ENCODE measurements around the gene KRAS.

KRAS gene

DNA sequence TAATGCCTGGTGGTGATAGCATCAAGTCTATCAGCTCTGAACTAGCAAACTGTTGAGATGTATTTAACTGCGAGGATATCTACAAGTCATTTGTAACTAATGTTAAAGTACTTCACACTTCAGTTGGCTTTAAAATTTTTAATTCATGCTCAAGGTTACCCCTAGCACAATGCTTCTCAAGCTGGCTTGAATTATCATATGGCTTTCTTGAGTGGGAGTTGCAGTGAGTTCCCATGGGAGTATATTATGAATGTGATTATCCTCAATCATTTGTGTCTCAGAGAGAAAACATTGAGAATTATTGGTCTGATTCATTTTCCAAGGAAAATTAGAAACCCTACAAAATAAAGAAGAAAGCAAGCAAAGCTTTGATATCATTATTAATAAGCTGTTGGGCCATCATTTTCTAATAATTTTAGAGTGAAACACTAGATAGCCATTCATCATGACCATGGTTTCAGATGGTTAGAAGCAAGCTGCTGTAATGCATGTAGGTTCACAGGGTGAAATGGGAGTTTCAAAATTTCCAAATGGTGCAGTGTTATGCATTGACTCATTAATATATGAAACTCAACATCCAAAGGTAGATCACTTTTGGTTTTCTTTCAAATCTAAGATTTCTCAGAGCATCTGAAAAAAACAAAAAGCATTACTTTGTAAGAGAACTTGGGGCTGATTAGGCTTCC is 11.8 kb upstream of the KRAS start:
- Mint-ChIP-seq H3K4me1 (peaks cover under 1% of the 10 kb centered on the region), H3K27me3 (ENCODE audit: low read depth, poor library complexity) (peaks cover 2% of the 10 kb centered on the region), H3K27ac (no peak overlapping the region), H3K36me3 (ENCODE audit: low read depth) (no peaks in the 10 kb centered on the region), H3K9me3 (peaks cover 7% of the 10 kb centered on the region), H3K4me3 (no peak overlapping the region)
- TF ChIP-seq, protein P1, sequence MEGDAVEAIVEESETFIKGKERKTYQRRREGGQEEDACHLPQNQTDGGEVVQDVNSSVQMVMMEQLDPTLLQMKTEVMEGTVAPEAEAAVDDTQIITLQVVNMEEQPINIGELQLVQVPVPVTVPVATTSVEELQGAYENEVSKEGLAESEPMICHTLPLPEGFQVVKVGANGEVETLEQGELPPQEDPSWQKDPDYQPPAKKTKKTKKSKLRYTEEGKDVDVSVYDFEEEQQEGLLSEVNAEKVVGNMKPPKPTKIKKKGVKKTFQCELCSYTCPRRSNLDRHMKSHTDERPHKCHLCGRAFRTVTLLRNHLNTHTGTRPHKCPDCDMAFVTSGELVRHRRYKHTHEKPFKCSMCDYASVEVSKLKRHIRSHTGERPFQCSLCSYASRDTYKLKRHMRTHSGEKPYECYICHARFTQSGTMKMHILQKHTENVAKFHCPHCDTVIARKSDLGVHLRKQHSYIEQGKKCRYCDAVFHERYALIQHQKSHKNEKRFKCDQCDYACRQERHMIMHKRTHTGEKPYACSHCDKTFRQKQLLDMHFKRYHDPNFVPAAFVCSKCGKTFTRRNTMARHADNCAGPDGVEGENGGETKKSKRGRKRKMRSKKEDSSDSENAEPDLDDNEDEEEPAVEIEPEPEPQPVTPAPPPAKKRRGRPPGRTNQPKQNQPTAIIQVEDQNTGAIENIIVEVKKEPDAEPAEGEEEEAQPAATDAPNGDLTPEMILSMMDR (IDR thresholded peaks at IDR 0.05): no peak
- DNase-seq: no peak

- no peak overlapping the region for H3K27ac Mint-ChIP-seq
- peaks cover 23% of the 10 kb centered on the region for H3K4me1 Mint-ChIP-seq
- H3K36me3 Mint-ChIP-seq (ENCODE audit: low read depth): no peaks in the 10 kb centered on the region
- peaks cover 7% of the 10 kb centered on the region for H3K27me3 Mint-ChIP-seq (ENCODE audit: low read depth, poor library complexity)
- TF ChIP-seq, protein P1 (IDR thresholded peaks at IDR 0.05): no peak
- H3K9me3 Mint-ChIP-seq: peaks cover 7% of the 10 kb centered on the region
- DNase-seq: no peak
- H3K4me3 Mint-ChIP-seq: no peak overlapping the region
Measured at GRCh38 chr12:25257590-25258324, 7.0 kb upstream of the KRAS start.

- H3K4me1 Mint-ChIP-seq: peaks cover 33% of the 10 kb centered on the region
- no peak overlapping the region for H3K4me3 Mint-ChIP-seq
- H3K27ac Mint-ChIP-seq: no peak overlapping the region
- no peaks in the 10 kb centered on the region for H3K36me3 Mint-ChIP-seq (ENCODE audit: low read depth)
- peaks cover 7% of the 10 kb centered on the region for H3K9me3 Mint-ChIP-seq
- no peak for DNase-seq
- H3K27me3 Mint-ChIP-seq (ENCODE audit: low read depth, poor library complexity): peaks cover 7% of the 10 kb centered on the region
- TF ChIP-seq, protein P1 (IDR thresholded peaks at IDR 0.05): no peak
Measured at GRCh38 chr12:25256826-25257225, 6.1 kb upstream of the KRAS start.

GRCh38 chr12:25256005-25256404 is 5.3 kb upstream of the KRAS start:
- no peaks in the 10 kb centered on the region for H3K36me3 Mint-ChIP-seq (ENCODE audit: low read depth)
- H3K4me3 Mint-ChIP-seq: no peak overlapping the region
- TF ChIP-seq, protein P1 (IDR thresholded peaks at IDR 0.05): no peak
- no peak overlapping the region for H3K27ac Mint-ChIP-seq
- H3K9me3 Mint-ChIP-seq: peaks cover 7% of the 10 kb centered on the region
- no peak for DNase-seq
- H3K27me3 Mint-ChIP-seq (ENCODE audit: low read depth, poor library complexity): peaks cover 7% of the 10 kb centered on the region
- peaks cover 38% of the 10 kb centered on the region for H3K4me1 Mint-ChIP-seq

DNA sequence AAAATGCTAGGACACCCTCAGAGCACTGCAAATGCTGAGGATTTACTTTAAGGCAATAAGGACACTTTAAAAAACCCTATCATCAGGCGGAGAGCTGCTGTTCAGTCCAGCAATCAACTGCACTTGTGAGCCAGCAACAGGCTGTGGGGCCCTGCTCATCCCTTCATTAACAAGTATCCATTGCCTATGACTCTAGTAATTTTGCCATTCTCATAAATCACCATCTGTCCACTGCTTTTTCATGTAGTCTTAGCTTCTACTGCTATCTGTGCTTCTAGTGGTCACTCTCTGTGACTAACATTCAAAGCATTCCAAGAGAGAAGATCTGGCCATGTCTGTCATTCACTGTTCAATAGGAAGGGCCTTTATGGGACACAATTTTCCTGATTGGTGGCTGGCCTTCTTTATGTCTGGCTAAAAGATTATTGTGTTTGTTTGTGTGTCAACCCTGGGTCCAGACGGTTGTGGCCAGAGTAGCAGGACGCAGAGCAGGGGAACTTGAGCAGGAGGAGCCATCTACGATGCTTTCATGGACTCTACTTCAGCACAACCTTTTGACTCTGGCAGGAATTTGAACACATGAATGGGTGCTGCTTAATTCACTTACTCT is 3.6 kb upstream of the KRAS start:
- peaks cover 5% of the 10 kb centered on the region for H3K27me3 Mint-ChIP-seq (ENCODE audit: low read depth, poor library complexity)
- peaks cover 45% of the 10 kb centered on the region for H3K4me1 Mint-ChIP-seq
- no peaks in the 10 kb centered on the region for H3K9me3 Mint-ChIP-seq
- H3K36me3 Mint-ChIP-seq (ENCODE audit: low read depth): no peaks in the 10 kb centered on the region
- TF ChIP-seq, protein P1 (IDR thresholded peaks at IDR 0.05): no peak
- H3K4me3 Mint-ChIP-seq: no peak overlapping the region
- H3K27ac Mint-ChIP-seq: no peak overlapping the region
- DNase-seq: no peak
